Measurements from ENCODE around the gene PMM2.
A peak's percentile ranks its signal among the peaks of the same experiment; 100 is the strongest.
"Not testable (repeated sequence)": the region's sequence is repeated elsewhere in the genome, so short reads cannot be mapped to it uniquely, and the experiment has no call there.

Gene PMM2

GRCh38 chr16:8831871-8832716 is 34.5 kb downstream of the PMM2 start:
- H3K4me1 Mint-ChIP-seq = peaks cover 16% of the 10 kb centered on the region
- peaks cover 16% of the 10 kb centered on the region for H3K36me3 Mint-ChIP-seq (ENCODE audit: insufficient read depth)
- peak overlapping the region; percentile 22 for H3K27ac Mint-ChIP-seq (ENCODE audit: low read depth)
- no peaks in the 10 kb centered on the region for H3K27me3 Mint-ChIP-seq
- DNase-seq (ENCODE audit: low spot score in 2 of 2) = no peak
- no peak overlapping the region for H3K4me3 Mint-ChIP-seq
- H3K9me3 Mint-ChIP-seq = no peaks in the 10 kb centered on the region
- ATAC-seq (replicated peaks; ENCODE audit: extremely low read depth, poor library complexity, severe bottlenecking) = no peak

GRCh38 chr16:8832717-8833105 is 35.1 kb downstream of the PMM2 start:
- H3K9me3 Mint-ChIP-seq = no peaks in the 10 kb centered on the region
- H3K4me3 Mint-ChIP-seq = peak overlapping the region; percentile 48
- DNase-seq (ENCODE audit: low spot score in 2 of 2) (no peak), ATAC-seq (replicated peaks; ENCODE audit: extremely low read depth, poor library complexity, severe bottlenecking) (no peak)
- H3K27me3 Mint-ChIP-seq = no peaks in the 10 kb centered on the region
- H3K27ac Mint-ChIP-seq (ENCODE audit: low read depth) = peak overlapping the region; percentile 0
- peaks cover 16% of the 10 kb centered on the region for H3K4me1 Mint-ChIP-seq
- peaks cover 16% of the 10 kb centered on the region for H3K36me3 Mint-ChIP-seq (ENCODE audit: insufficient read depth)

- H3K4me3 Mint-ChIP-seq; DNase-seq (ENCODE audit: low spot score in 2 of 2); H3K27me3 Mint-ChIP-seq; H3K36me3 Mint-ChIP-seq (ENCODE audit: insufficient read depth); ATAC-seq (replicated peaks; ENCODE audit: extremely low read depth, poor library complexity, severe bottlenecking); H3K9me3 Mint-ChIP-seq; H3K27ac Mint-ChIP-seq (ENCODE audit: low read depth): not testable (repeated sequence)
- peaks cover 16% of the 10 kb centered on the region for H3K4me1 Mint-ChIP-seq
Observed at GRCh38 chr16:8836797-8837196, 39.2 kb downstream of the PMM2 start.

- peaks cover 14% of the 10 kb centered on the region for H3K4me1 Mint-ChIP-seq
- not testable (repeated sequence) for H3K27me3 Mint-ChIP-seq; H3K36me3 Mint-ChIP-seq (ENCODE audit: insufficient read depth); DNase-seq (ENCODE audit: low spot score in 2 of 2); H3K27ac Mint-ChIP-seq (ENCODE audit: low read depth); H3K9me3 Mint-ChIP-seq; ATAC-seq (replicated peaks; ENCODE audit: extremely low read depth, poor library complexity, severe bottlenecking); H3K4me3 Mint-ChIP-seq
Observed at GRCh38 chr16:8837594-8837993, 40.0 kb downstream of the PMM2 start.

- Mint-ChIP-seq H3K4me1 (peaks cover 18% of the 10 kb centered on the region), H3K27ac (ENCODE audit: low read depth) (peak overlapping the region; percentile 26)
- DNase-seq (ENCODE audit: low spot score in 2 of 2); H3K4me3 Mint-ChIP-seq; ATAC-seq (replicated peaks; ENCODE audit: extremely low read depth, poor library complexity, severe bottlenecking); H3K36me3 Mint-ChIP-seq (ENCODE audit: insufficient read depth); H3K9me3 Mint-ChIP-seq; H3K27me3 Mint-ChIP-seq: not testable (repeated sequence)
Observed at GRCh38 chr16:8842016-8842415, 44.4 kb downstream of the PMM2 start.

GRCh38 chr16:8843296-8843695 is 45.7 kb downstream of the PMM2 start:
- not testable (repeated sequence) for H3K36me3 Mint-ChIP-seq (ENCODE audit: insufficient read depth); H3K9me3 Mint-ChIP-seq; ATAC-seq (replicated peaks; ENCODE audit: extremely low read depth, poor library complexity, severe bottlenecking); DNase-seq (ENCODE audit: low spot score in 2 of 2); H3K4me3 Mint-ChIP-seq; H3K27me3 Mint-ChIP-seq
- peak overlapping the region; percentile 49 for H3K27ac Mint-ChIP-seq (ENCODE audit: low read depth)
- H3K4me1 Mint-ChIP-seq = peaks cover 18% of the 10 kb centered on the region

- H3K36me3 Mint-ChIP-seq (ENCODE audit: insufficient read depth) = peaks cover 15% of the 10 kb centered on the region
- no peaks in the 10 kb centered on the region for H3K27me3 Mint-ChIP-seq
- no peak for ATAC-seq (replicated peaks; ENCODE audit: extremely low read depth, poor library complexity, severe bottlenecking)
Observed at GRCh38 chr16:8845699-8846298, 48.2 kb downstream of the PMM2 start.

GRCh38 chr16:8846401-8846932 is 48.8 kb downstream of the PMM2 start:
- H3K4me3 Mint-ChIP-seq = no peak overlapping the region
- peaks cover 30% of the 10 kb centered on the region for H3K4me1 Mint-ChIP-seq
- no peaks in the 10 kb centered on the region for H3K27me3 Mint-ChIP-seq
- H3K27ac Mint-ChIP-seq (ENCODE audit: low read depth) = no peak overlapping the region
- H3K9me3 Mint-ChIP-seq = no peaks in the 10 kb centered on the region
- ATAC-seq (replicated peaks; ENCODE audit: extremely low read depth, poor library complexity, severe bottlenecking) (no peak), DNase-seq (ENCODE audit: low spot score in 2 of 2) (no peak)
- H3K36me3 Mint-ChIP-seq (ENCODE audit: insufficient read depth) = peaks cover 17% of the 10 kb centered on the region

More at GRCh38 chr16:8845699-8846298, 48.2 kb downstream of the PMM2 start:
- DNase-seq (ENCODE audit: low spot score in 2 of 2) = no peak
- Mint-ChIP-seq H3K9me3 (no peaks in the 10 kb centered on the region), H3K4me3 (no peak overlapping the region), H3K4me1 (peaks cover 28% of the 10 kb centered on the region), H3K27ac (ENCODE audit: low read depth) (no peak overlapping the region)

- ATAC-seq (replicated peaks; ENCODE audit: extremely low read depth, poor library complexity, severe bottlenecking) = no peak
- H3K27me3 Mint-ChIP-seq = no peaks in the 10 kb centered on the region
- H3K4me1 Mint-ChIP-seq = peaks cover 30% of the 10 kb centered on the region
- H3K36me3 Mint-ChIP-seq (ENCODE audit: insufficient read depth) = peaks cover 22% of the 10 kb centered on the region
- no peak for DNase-seq (ENCODE audit: low spot score in 2 of 2)
- no peak overlapping the region for H3K27ac Mint-ChIP-seq (ENCODE audit: low read depth)
- H3K9me3 Mint-ChIP-seq = no peaks in the 10 kb centered on the region
- H3K4me3 Mint-ChIP-seq = no peak overlapping the region
Observed at GRCh38 chr16:8847145-8847544, 49.5 kb downstream of the PMM2 start.

- H3K27ac Mint-ChIP-seq (ENCODE audit: low read depth) = no peak overlapping the region
- H3K4me3 Mint-ChIP-seq = no peak overlapping the region
- peaks cover 30% of the 10 kb centered on the region for H3K4me1 Mint-ChIP-seq
- no peaks in the 10 kb centered on the region for H3K9me3 Mint-ChIP-seq
- no peaks in the 10 kb centered on the region for H3K27me3 Mint-ChIP-seq
- no peak for ATAC-seq (replicated peaks; ENCODE audit: extremely low read depth, poor library complexity, severe bottlenecking)
- H3K36me3 Mint-ChIP-seq (ENCODE audit: insufficient read depth) = peaks cover 22% of the 10 kb centered on the region
- no peak for DNase-seq (ENCODE audit: low spot score in 2 of 2)
Observed at GRCh38 chr16:8847623-8848022, 50.0 kb downstream of the PMM2 start.

GRCh38 chr16:8848231-8848938 is 50.7 kb downstream of the PMM2 start:
- Mint-ChIP-seq H3K27ac (ENCODE audit: low read depth) (no peak overlapping the region), H3K9me3 (no peaks in the 10 kb centered on the region), H3K4me1 (peaks cover 29% of the 10 kb centered on the region), H3K36me3 (ENCODE audit: insufficient read depth) (peaks cover 23% of the 10 kb centered on the region), H3K27me3 (no peaks in the 10 kb centered on the region), H3K4me3 (no peak overlapping the region)
- ATAC-seq (replicated peaks; ENCODE audit: extremely low read depth, poor library complexity, severe bottlenecking) (no peak), DNase-seq (ENCODE audit: low spot score in 2 of 2) (no peak)

GRCh38 chr16:8848939-8849391 is 51.3 kb downstream of the PMM2 start:
- no peaks in the 10 kb centered on the region for H3K27me3 Mint-ChIP-seq
- H3K9me3 Mint-ChIP-seq = no peaks in the 10 kb centered on the region
- peaks cover 23% of the 10 kb centered on the region for H3K36me3 Mint-ChIP-seq (ENCODE audit: insufficient read depth)
- H3K4me1 Mint-ChIP-seq = peaks cover 23% of the 10 kb centered on the region
- H3K4me3 Mint-ChIP-seq = no peak overlapping the region
- peak overlapping the region; percentile 90 for H3K27ac Mint-ChIP-seq (ENCODE audit: low read depth)
- DNase-seq (ENCODE audit: low spot score in 2 of 2) (no peak), ATAC-seq (replicated peaks; ENCODE audit: extremely low read depth, poor library complexity, severe bottlenecking) (no peak)
